ENCODE results near the gene ACSL1. TPM values are rescaled to one million over a fixed set of nuclear protein-coding genes. Genes with fewer than 3 reads are reported as not detected.

The ACSL1 gene
- total RNA-seq, 1 experiment from 2014 or later, result 12.5 TPM

- Histone ChIP-seq H3K4me3 (replicated peaks in 1 of 2; ENCODE audit: low read depth in 1 of 2, low read length in 2 of 2) (no peak overlapping the region), H3K27me3 (ENCODE audit: insufficient read depth, low read length) (no peaks in the 10 kb centered on the region), H3K9ac (ENCODE audit: low read length) (no peak overlapping the region), H3K4me1 (ENCODE audit: control insufficient read depth in 1 of 2, insufficient read depth in 2 of 2, low read length in 2 of 2) (peaks cover 6 to 17% of the 10 kb centered on the region in 2 experiments), H3K79me2 (ENCODE audit: insufficient read depth, low read length) (no peaks in the 10 kb centered on the region), H3K27ac (ENCODE audit: low read depth, low read length) (no peak overlapping the region), H3K36me3 (ENCODE audit: control insufficient read depth in 1 of 2, insufficient read depth in 2 of 2, low read length in 2 of 2) (no peaks in the 10 kb centered on the region), H3K9me2 (ENCODE audit: insufficient read depth) (no peaks in the 10 kb centered on the region), H4K20me1 (ENCODE audit: insufficient read depth) (no peaks in the 10 kb centered on the region), H3K4me2 (ENCODE audit: low read length) (peak overlapping the region; percentile 76), H3K9me3 (ENCODE audit: control insufficient read depth in 1 of 2, insufficient read depth in 1 of 2, low read depth in 1 of 2, low read length in 2 of 2) (no peaks in the 10 kb centered on the region), H2AFZ (ENCODE audit: low read depth, low read length, poor library complexity, severe bottlenecking) (no peak overlapping the region)
- POLR2A ChIA-PET, result no interaction called here
- intact Hi-C loops (cut with micrococcal nuclease), result loop anchor here (5.0 kb wide), 1 partner anchor 306 kb away; no protein-coding TSS in a partner anchor
- DNase-seq (ENCODE audit: low read depth, low spot score), result no peak
- ATAC-seq, result no peak
- no peak for TF ChIP-seq SP1 (IDR thresholded peaks at IDR 0.05; ENCODE audit: low read depth)
- TF ChIP-seq POLR2AphosphoS5 (IDR thresholded peaks at IDR 0.05; ENCODE audit: low read depth, low read length), result no peak
- no peak for TF ChIP-seq SIN3A (IDR thresholded peaks at IDR 0.05; ENCODE audit: low read depth)
- TF ChIP-seq EZH2phosphoT487 (IDR thresholded peaks at IDR 0.05; ENCODE audit: borderline replicate concordance), result no peak
- TF ChIP-seq CTCF (IDR thresholded peaks at IDR 0.05 in 2 of 3, conservative IDR thresholded peaks at IDR 0.05 in 1 of 3; ENCODE audit: borderline replicate concordance in 1 of 3, insufficient read depth in 1 of 3, low read depth in 2 of 3, low read length in 2 of 3), result no peak
- no peak for TF ChIP-seq JUND (IDR thresholded peaks at IDR 0.05)
- no TSS peak for BruUV-seq (replicated peaks)
- RAD21 ChIA-PET (ENCODE audit: low non-redundant PET in 1 of 2, low total read pairs in 2 of 2, uncharacterized antibody in 2 of 2, unreplicated experiment in 2 of 2), result no interaction called here
- CTCF ChIA-PET, result no interaction called here
These were observed 1.0 kb upstream of the ACSL1 start for GRCh38 chr4:184826691-184827270.
